Measurements from ENCODE around the gene SLC4A11. TPM values are rescaled to one million over a fixed set of nuclear protein-coding genes. Genes with fewer than 3 reads are reported as not detected.

The SLC4A11 gene
- polyA plus RNA-seq, 2 of the 4 experiments (the other 2 are of a cell fraction), result 2.0 to 10.7 TPM

DNA sequence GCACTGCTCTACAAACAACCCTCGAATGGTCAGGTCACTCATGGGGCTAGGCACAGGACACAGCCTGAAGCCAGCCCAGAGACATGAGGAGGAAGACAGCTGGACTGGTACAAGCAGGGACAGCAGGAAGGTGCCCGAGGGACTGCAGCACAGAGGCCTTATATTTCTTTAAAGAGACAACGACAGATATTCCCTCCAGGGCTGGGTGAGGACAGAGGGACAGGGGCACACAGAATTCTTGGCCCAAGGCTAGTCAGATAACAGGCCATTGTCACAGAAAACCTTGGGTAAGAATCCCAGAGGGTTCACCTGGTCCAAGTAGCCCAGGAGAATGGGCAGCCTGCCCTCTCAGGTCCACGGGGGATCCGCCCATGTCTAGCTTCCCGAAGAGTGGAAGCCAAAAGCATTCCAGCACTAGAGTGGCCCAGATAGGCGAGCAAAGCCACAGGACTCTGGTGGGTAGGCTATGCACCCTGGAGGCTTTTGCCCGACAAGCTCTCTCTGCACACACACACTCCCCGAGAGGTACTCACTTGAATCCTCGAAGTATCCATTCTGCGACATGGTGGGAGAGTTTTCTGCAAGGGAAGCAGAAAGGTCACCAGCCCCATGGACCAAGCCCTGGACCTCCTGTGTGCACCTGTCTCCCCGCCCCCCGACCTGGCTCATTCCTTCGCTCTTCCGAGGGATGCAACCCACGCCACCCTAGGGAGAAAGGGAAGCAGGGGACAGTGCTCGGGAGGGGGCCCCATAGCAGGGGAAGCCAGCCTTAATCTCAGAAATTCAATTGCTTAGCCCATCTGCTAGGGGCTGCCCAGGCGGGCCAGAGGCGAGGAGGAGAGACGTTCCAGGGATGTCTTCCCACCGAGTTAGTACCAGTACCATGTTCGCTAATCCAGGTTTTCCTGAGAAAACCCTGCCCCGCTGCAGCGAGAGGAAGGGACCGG is 1.7 kb downstream of the SLC4A11 start:
- Histone ChIP-seq H3K9me3 (no peaks in the 10 kb centered on the region), H3K4me1 (peaks cover 36% of the 10 kb centered on the region), H3K27ac (peak overlapping the region in 1 of 2 experiments; percentile 24; a peak in 2 of 6 replicates), H3K4me3 (no peak overlapping the region), H3K4me2 (peak overlapping the region; percentile 90; the same call in 1 of the 3 replicates)
- no peak for FAIRE-seq
- TF ChIP-seq PBX3 (IDR thresholded peaks at IDR 0.05), result no peak
- TF ChIP-seq MAFK (IDR thresholded peaks at IDR 0.05; ENCODE audit: partially characterized antibody), result peak; percentile 47
- ChIA-PET CTCF (interaction anchor here (1.0 to 1.8 kb wide), 7 partner anchors 12 to 40 kb away, joined by 3 to 8 read pairs (median 3); no protein-coding TSS in a partner anchor), POLR2A (interaction anchor here (1.3 kb wide), 1 partner anchor 28 kb away, joined by 3 read pairs; the partner anchor contains the start of gene ITPA)
- no peak for DNase-seq (ENCODE audit: low read depth in 1 of 2, low spot score in 1 of 2)
- no peak for ATAC-seq
- 86% methylated on average over 25 of the region's 25 CpGs for WGBS (ENCODE audit: missing lambda C conversion rate)

GRCh38 chr20:3235666-3236324 is 3.2 kb downstream of the SLC4A11 start:
- H3K4me2 ChIP-seq, result peak overlapping the region; percentile 39; the same call in 2 of the 3 replicates
- DNase-seq (ENCODE audit: low read depth in 1 of 2, low spot score in 1 of 2) (peak in 1 of 2 experiments; percentile 65), ATAC-seq (peak; percentile 22 to 23; a peak in 3 of 6 replicates), FAIRE-seq (peak; percentile 84)
- ChIA-PET POLR2A (interaction anchor here (1.3 kb wide), 1 partner anchor 26 kb away, joined by 3 read pairs; the partner anchor contains the start of gene ITPA), CTCF (interaction anchor here (1.0 to 1.8 kb wide), 7 partner anchors 13 to 41 kb away, joined by 3 to 8 read pairs (median 4); no protein-coding TSS in a partner anchor)
- no peak overlapping the region for H3K4me3 ChIP-seq
- peaks cover 25% of the 10 kb centered on the region for H3K4me1 ChIP-seq
- H3K9me3 ChIP-seq, result no peaks in the 10 kb centered on the region
- TF ChIP-seq, protein P1, sequence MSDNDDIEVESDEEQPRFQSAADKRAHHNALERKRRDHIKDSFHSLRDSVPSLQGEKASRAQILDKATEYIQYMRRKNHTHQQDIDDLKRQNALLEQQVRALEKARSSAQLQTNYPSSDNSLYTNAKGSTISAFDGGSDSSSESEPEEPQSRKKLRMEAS (IDR thresholded peaks at IDR 0.05), result peak; percentile 58; the same call in 1 of the 2 replicates
- TF ChIP-seq, protein P2, sequence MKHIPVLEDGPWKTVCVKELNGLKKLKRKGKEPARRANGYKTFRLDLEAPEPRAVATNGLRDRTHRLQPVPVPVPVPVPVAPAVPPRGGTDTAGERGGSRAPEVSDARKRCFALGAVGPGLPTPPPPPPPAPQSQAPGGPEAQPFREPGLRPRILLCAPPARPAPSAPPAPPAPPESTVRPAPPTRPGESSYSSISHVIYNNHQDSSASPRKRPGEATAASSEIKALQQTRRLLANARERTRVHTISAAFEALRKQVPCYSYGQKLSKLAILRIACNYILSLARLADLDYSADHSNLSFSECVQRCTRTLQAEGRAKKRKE (CRISPR knock-in tag; IDR thresholded peaks at IDR 0.05; ENCODE audit: low read depth), result peak; percentile 48; the same call in 1 of the 2 replicates
- TF ChIP-seq FOSL2 (IDR thresholded peaks at IDR 0.05), result peak; percentile 79
- peak; percentile 90 for TF ChIP-seq FOSL2 (CRISPR knock-in tag; IDR thresholded peaks at IDR 0.05)
- TF ChIP-seq BCL3 (IDR thresholded peaks at IDR 0.05), result no peak
- TF ChIP-seq ZFP36 (IDR thresholded peaks at IDR 0.05; ENCODE audit: borderline replicate concordance, partially characterized antibody), result peak; percentile 99
- no peak for TF ChIP-seq HOXB5 (CRISPR knock-in tag; IDR thresholded peaks at IDR 0.05)
- TF ChIP-seq KDM1A (IDR thresholded peaks at IDR 0.05; ENCODE audit: low read depth), result peak; percentile 41; the same call in 1 of the 2 replicates
- 0 out of 5 replicates have a peak, but pooled peaks of 1 of the 2 experiments have one; percentile 27 for TF ChIP-seq JUN (IDR thresholded peaks at IDR 0.05)
- peak; percentile 66 for TF ChIP-seq JUNB (IDR thresholded peaks at IDR 0.05)
- no peak for TF ChIP-seq RARB (CRISPR knock-in tag; IDR thresholded peaks at IDR 0.05)
- 7% methylated on average over 4 of the region's 4 CpGs for WGBS (ENCODE audit: missing lambda C conversion rate)
- peak overlapping the region; percentile 28 to 31; a peak in 4 of 6 replicates for H3K27ac ChIP-seq

GRCh38 chr20:3233991-3234498 is 4.9 kb downstream of the SLC4A11 start:
- Histone ChIP-seq H3K9me3 (no peaks in the 10 kb centered on the region), H3K4me3 (no peak overlapping the region), H3K27ac (no peak overlapping the region), H3K4me1 (peaks cover 25% of the 10 kb centered on the region), H3K4me2 (no peak overlapping the region)
- 92% methylated on average over 25 of the region's 25 CpGs for WGBS (ENCODE audit: missing lambda C conversion rate)
- CTCF ChIA-PET, result interaction anchor here (3.3 kb wide), 1 partner anchor 15 kb away, joined by 15 read pairs; no protein-coding TSS in a partner anchor
- POLR2A ChIA-PET, result no interaction called here
- FAIRE-seq (no peak), ATAC-seq (no peak), DNase-seq (ENCODE audit: low read depth in 1 of 2, low spot score in 1 of 2) (no peak)
- no peak for TF ChIP-seq CHD2 (IDR thresholded peaks at IDR 0.05; ENCODE audit: low read length, partially characterized antibody)
- TF ChIP-seq HDAC2 (IDR thresholded peaks at IDR 0.05), result no peak
- no peak for TF ChIP-seq NFE2L2 (conservative IDR thresholded peaks at IDR 0.05; ENCODE audit: low read length)
- TF ChIP-seq HMGXB4 (CRISPR knock-in tag; IDR thresholded peaks at IDR 0.05; ENCODE audit: borderline replicate concordance), result no peak
- TF ChIP-seq TFCP2L1 (CRISPR knock-in tag; IDR thresholded peaks at IDR 0.05), result no peak
- TF ChIP-seq FOXS1 (CRISPR knock-in tag; IDR thresholded peaks at IDR 0.05), result no peak
- TF ChIP-seq TP53 (CRISPR knock-in tag; IDR thresholded peaks at IDR 0.05), result no peak
- TF ChIP-seq KDM1A (IDR thresholded peaks at IDR 0.05; ENCODE audit: low read depth), result no peak
- no peak for TF ChIP-seq JUNB (IDR thresholded peaks at IDR 0.05)
- TF ChIP-seq EP300 (IDR thresholded peaks at IDR 0.05), result no peak
- TF ChIP-seq HOXB5 (CRISPR knock-in tag; IDR thresholded peaks at IDR 0.05), result no peak
- no peak for TF ChIP-seq MAFK (IDR thresholded peaks at IDR 0.05; ENCODE audit: partially characterized antibody)
- TF ChIP-seq FOSB (CRISPR knock-in tag; IDR thresholded peaks at IDR 0.05), result no peak
